B cell (primary cell): ENCODE measurements around the gene EMC6.

Source experiments
- EZH2 ChIP-seq: IDR thresholded peaks from 2 replicates; pipeline ENCODE4 v1.6.1; 2012; ENCODE audit warnings: borderline replicate concordance, low read depth, mild to moderate bottlenecking, moderate library complexity, low read length; ENCODE audit not compliant: insufficient read depth, poor library complexity, severe bottlenecking
- TF ChIP-seq, protein P1 (sequence below): fragments of 200-600 bp; IDR thresholded peaks from one replicate; pipeline ENCODE4 v1.8.0; 2022; ENCODE audit warnings: antibody characterized with exemption, mild to moderate bottlenecking

DNA sequence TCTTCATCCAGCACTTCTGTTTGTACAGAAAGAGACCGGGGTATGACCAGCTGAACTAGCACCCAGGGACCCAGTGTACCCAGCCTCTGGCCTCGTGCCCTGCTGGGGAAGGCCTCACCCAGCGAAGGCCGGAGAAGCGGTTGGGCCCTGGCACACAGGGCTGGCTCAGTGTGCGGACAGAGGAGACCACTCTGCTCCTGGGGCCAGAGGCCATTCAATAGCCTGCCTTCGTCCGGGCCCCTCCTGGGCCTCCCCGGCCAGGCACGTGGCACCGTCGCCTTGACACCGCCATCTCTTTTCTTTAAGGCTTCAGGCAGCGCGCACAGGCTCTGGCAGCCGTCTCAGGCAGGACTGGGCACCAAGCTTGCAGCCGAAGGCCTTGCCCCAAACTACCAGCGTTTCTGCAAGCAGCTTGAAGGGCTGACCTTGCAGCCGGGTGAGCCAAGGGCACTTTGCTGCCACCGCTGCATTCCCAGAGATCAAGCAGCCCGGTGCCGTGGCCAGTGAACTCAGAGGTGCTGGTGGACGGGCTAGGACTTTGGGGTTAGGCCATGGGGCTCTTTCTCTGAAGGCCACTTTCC is 8.2 kb upstream of the EMC6 start:
- TF ChIP-seq EZH2 = no peak
- TF ChIP-seq, protein P1, sequence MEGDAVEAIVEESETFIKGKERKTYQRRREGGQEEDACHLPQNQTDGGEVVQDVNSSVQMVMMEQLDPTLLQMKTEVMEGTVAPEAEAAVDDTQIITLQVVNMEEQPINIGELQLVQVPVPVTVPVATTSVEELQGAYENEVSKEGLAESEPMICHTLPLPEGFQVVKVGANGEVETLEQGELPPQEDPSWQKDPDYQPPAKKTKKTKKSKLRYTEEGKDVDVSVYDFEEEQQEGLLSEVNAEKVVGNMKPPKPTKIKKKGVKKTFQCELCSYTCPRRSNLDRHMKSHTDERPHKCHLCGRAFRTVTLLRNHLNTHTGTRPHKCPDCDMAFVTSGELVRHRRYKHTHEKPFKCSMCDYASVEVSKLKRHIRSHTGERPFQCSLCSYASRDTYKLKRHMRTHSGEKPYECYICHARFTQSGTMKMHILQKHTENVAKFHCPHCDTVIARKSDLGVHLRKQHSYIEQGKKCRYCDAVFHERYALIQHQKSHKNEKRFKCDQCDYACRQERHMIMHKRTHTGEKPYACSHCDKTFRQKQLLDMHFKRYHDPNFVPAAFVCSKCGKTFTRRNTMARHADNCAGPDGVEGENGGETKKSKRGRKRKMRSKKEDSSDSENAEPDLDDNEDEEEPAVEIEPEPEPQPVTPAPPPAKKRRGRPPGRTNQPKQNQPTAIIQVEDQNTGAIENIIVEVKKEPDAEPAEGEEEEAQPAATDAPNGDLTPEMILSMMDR = no peak
